Left lung (tissue), 10 donors: ENCODE data around the gene CEP170B. TPM values are rescaled to one million over a fixed set of nuclear protein-coding genes. Genes with fewer than 3 reads are reported as not detected.
A peak's percentile ranks its signal among the peaks of the same experiment; 100 is the strongest.

ENCODE experiments used
- ATAC-seq: fragments of 200-7000 bp; cut with Tn5 transposase; one replicate; pipeline ENCODE4 v1.9.1; 2020; ENCODE audit warnings: moderate library complexity
- DNase-seq, 4 donors: peaks; one replicate each; pipeline ENCODE4 v3.0.0-alpha.2; 2013 to 2020
- H3K27ac ChIP-seq, 2 donors: fragments of 200-600 bp; sonication (generic) in 1 of 2; one replicate each; pipeline versions ENCODE4 v1.5.0 to v1.8.0; 2020 to 2021
- H3K27me3 ChIP-seq, 2 donors: fragments of 200-600 bp; sonication (generic) in 1 of 2; one replicate each; pipeline versions ENCODE4 v1.5.0 to v1.8.0; 2020 to 2021
- H3K36me3 ChIP-seq, 2 donors: fragments of 200-600 bp; sonication (generic) in 1 of 2; one replicate each; pipeline versions ENCODE4 v1.5.0 to v1.8.0; 2020 to 2021
- H3K4me1 ChIP-seq, 2 donors: fragments of 200-600 bp; one replicate each; pipeline ENCODE4 v1.8.0; 2021
- H3K4me3 ChIP-seq, 2 donors: fragments of 200-600 bp; sonication (generic) in 1 of 2; one replicate each; pipeline versions ENCODE4 v1.5.0 to v1.8.0; 2020 to 2021; ENCODE audit warnings: mild to moderate bottlenecking in 1 of 2
- H3K9me3 ChIP-seq, 2 donors: fragments of 200-600 bp; sonication (generic) in 1 of 2; one replicate each; pipeline versions ENCODE4 v1.5.0 to v1.8.0; 2020 to 2021
- intact Hi-C, 2 donors: fragments of 100-400 bp; cut with DNase I; formaldehyde crosslinking; loops; one replicate each; pipeline versions ENCODE4 v1.11.2 to v1.14.2; 2022
- polyA plus RNA-seq, 6 donors: library from polyadenylated mRNA; unstranded; fragments of 120-200 nt; gene quantifications; one replicate each; pipeline ENCODE4 v1.2.1, GENCODE V29; 2013; ENCODE audit not compliant: insufficient read length in 6 of 6
- total RNA-seq, 2 donors: library from RNA; stranded (reverse); fragmentation: NEBNext Ultra II Directional; extraction: Animal tissue kit (Norgen Biotek cat#: 25700); gene quantifications; one replicate each; pipeline ENCODE4 v1.2.1, GENCODE V29; 2021
- TF ChIP-seq, protein P1 (sequence below), 2 donors: fragments of 200-600 bp; sonication (generic) in 1 of 2; IDR thresholded peaks; one replicate each; pipeline versions ENCODE4 v1.5.0 to v1.8.0; 2021; ENCODE audit warnings: antibody characterized with exemption in 2 of 2
- donor health status: DM: no; HTN: yes; CAD: no.
- donor health status: DM: no; HTN: no; CAD: no.

CEP170B gene
- total and polyA plus RNA-seq, 8 donors: 10.0 to 42.3 (median 14.2) TPM

DNA sequence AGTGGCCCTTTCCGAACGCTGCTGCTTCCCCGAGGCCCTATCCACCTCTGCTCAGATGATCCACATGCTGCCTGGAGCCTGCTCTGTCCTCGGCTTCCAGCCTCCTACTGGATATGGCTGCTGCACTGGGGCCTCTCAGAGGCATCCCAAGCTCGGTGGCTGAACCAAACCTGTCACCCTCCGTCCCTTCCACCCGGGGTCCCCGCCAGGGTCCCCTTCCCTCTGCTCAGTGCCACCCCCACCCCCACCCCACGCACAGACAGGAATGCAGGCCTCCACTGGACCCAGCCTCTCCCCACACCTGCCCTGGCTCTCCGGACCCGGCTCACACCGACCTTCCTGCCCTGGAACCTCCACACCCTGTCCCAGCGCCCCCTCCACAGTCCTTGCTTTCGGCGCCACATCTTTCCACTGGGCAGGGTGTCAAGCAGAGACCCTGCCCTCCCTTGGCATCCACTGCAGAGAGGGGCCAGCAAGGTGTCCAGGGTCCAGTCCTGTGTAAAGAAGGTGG is 6.1 kb downstream of the CEP170B start:
- DNase-seq: peak in 1 of 4 donors; percentile 50
- no peak for ATAC-seq
- Histone ChIP-seq H3K9me3 (no peaks in the 10 kb centered on the region), H3K27me3 (peaks cover 0 to 13% of the 10 kb centered on the region in 2 donors), H3K27ac (no peak overlapping the region), H3K4me3 (no peak overlapping the region), H3K4me1 (peaks cover 8 to 19% of the 10 kb centered on the region in 2 donors), H3K36me3 (peaks cover 0 to 8% of the 10 kb centered on the region in 2 donors)
- TF ChIP-seq, protein P1, sequence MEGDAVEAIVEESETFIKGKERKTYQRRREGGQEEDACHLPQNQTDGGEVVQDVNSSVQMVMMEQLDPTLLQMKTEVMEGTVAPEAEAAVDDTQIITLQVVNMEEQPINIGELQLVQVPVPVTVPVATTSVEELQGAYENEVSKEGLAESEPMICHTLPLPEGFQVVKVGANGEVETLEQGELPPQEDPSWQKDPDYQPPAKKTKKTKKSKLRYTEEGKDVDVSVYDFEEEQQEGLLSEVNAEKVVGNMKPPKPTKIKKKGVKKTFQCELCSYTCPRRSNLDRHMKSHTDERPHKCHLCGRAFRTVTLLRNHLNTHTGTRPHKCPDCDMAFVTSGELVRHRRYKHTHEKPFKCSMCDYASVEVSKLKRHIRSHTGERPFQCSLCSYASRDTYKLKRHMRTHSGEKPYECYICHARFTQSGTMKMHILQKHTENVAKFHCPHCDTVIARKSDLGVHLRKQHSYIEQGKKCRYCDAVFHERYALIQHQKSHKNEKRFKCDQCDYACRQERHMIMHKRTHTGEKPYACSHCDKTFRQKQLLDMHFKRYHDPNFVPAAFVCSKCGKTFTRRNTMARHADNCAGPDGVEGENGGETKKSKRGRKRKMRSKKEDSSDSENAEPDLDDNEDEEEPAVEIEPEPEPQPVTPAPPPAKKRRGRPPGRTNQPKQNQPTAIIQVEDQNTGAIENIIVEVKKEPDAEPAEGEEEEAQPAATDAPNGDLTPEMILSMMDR (IDR thresholded peaks at IDR 0.05): no peak
- intact Hi-C loops: no loop called here

DNA sequence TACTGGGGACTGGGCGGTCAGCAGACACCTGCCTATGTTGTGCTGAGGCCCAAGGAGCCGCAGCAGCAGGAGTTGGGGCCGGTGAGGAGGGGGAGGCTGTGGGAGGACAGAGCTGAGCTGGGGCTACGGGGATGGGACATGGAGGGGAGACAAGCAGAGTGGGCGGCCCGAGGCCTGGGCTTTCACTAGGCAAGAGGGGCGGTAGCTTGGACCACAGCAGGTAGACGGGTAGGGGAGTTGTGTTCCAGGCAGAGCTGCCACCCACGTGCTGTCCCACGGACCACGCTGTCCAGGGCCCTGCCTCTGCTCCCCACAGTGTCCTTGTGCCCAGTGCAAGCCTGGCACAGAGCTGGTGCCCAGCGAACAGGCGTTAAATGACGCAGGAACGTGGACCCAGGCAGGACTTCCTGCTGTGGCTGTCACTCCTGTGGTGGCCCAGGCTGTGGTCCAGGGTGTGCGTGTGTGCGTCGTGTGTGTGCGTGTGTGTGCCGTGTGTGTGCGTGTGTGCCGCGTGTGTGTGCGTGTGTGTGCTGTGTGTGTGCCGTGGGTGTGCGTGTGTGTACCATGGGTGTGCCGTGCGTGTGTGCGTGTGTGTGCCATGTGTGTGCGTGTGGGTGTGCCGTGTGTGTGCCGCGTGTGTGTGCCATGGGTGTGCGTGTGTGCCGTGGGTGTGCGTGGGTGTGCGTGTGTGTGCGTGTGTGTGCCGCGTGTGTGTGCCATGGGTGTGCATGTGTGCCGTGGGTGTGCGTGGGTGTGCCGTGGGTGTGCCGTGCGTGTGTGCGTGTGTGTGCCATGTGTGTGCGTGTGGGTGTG is 6.8 kb downstream of the CEP170B start:
- no peak overlapping the region for H3K27ac ChIP-seq
- H3K4me1 ChIP-seq: peaks cover 2 to 13% of the 10 kb centered on the region in 2 donors
- intact Hi-C loops: no loop called here
- no peaks in the 10 kb centered on the region for H3K9me3 ChIP-seq
- H3K4me3 ChIP-seq: no peak overlapping the region
- TF ChIP-seq, protein P1 (IDR thresholded peaks at IDR 0.05): no peak
- no peak for ATAC-seq
- H3K27me3 ChIP-seq: peaks cover 0 to 6% of the 10 kb centered on the region in 2 donors
- H3K36me3 ChIP-seq: peaks cover 0 to 9% of the 10 kb centered on the region in 2 donors
- DNase-seq: peak in 1 of 4 donors; percentile 58

DNA sequence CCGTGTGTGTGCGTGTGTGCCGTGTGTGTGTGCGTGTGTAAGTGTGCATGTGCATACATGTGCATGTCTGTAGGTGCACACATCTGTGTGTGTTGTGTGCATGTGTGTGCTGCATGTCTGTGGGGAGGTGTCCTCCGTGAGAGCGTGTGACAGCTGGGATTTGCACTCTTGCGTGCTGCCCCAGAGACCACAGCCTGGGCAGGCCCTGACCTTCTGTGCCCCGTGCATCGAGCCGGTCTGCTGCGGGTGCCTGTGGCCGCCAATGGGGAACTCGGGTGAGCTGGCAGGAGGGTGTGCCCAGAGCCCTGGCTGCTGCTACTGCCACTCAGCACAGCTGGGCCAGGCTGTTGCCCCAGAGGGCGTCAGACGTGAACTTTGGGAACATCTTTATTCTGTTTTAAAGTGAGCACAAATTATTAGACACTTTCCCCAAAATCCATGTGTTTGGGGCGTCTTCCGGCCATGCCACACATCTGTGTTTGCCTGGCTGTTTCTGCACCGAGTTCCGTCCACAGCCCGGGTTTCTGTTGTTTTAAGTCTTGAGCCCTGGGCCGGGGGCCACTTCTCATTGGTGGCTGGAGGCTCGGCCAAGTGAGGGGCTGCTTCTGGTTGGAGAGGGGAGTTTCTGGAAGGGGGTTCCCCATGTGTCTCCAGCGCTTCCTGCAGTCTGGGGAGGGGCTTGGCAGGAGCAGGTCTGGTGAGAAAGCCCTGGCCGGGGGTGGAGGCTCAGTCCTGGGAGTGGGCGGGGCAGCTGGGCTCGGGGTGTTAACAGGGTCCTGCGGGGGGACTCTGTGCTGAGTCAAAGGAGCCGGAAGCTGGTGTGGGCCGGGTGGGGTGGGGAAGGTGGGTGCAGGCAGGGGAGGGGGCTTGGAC is 7.6 kb downstream of the CEP170B start:
- no peaks in the 10 kb centered on the region for H3K9me3 ChIP-seq
- no peaks in the 10 kb centered on the region for H3K27me3 ChIP-seq

DNA sequence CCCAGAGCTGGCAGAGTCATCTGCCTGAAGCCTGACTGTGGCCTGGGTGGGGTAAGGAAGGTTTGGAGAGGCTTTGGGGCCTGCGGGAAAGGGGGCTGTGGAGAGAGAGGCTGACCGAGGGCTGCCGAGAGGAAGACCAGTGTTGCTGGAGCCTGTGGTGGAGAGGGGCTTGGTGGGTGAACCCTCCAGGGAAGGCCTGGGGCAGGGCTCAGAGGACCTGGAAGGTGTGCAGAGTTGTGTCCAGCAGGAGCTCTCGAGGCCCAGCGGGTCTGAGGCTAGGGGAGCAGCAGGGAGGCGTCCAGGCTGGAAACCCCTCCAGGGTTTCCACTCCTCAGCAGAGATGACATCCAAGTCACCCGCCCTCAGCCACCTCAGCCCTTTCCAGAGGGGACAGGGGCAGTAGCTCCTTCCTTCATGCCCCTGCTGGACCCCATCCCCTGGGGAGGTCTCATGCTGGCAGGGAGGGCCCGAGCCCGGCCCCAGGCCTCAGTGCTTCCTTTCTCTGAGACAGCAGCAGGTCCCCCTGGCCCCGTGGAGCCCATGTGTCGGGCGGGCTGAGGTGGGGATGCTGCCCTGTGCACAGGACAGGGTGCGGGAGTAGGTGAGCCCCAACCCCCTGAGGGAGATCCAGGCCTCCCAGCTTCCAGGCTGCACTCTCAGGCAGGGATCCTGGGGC is 8.4 kb downstream of the CEP170B start:
- DNase-seq: peak in 1 of 4 donors; percentile 60
- intact Hi-C loops: no loop called here
- Histone ChIP-seq H3K4me1 (peaks cover 0 to 7% of the 10 kb centered on the region in 2 donors), H3K27me3 (no peaks in the 10 kb centered on the region), H3K36me3 (peaks cover 0 to 21% of the 10 kb centered on the region in 2 donors), H3K9me3 (no peaks in the 10 kb centered on the region), H3K4me3 (no peak overlapping the region), H3K27ac (no peak overlapping the region)
- TF ChIP-seq, protein P1 (IDR thresholded peaks at IDR 0.05): no peak
- no peak for ATAC-seq

More for the DNA sequence above, 7.6 kb downstream of the CEP170B start:
- H3K4me3 ChIP-seq: no peak overlapping the region
- H3K4me1 ChIP-seq: peaks cover 0 to 7% of the 10 kb centered on the region in 2 donors
- no peak overlapping the region for H3K27ac ChIP-seq
- DNase-seq: peak in 2 of 4 donors; percentile 63 to 78
- intact Hi-C loops: no loop called here
- ATAC-seq: peak; percentile 53
- H3K36me3 ChIP-seq: peaks cover 0 to 15% of the 10 kb centered on the region in 2 donors
- TF ChIP-seq, protein P1 (IDR thresholded peaks at IDR 0.05): no peak
